Endometrium (tissue), 2 donors: ENCODE data around the gene TENM3.
"Not testable (repeated sequence)": the region's sequence is repeated elsewhere in the genome, so short reads cannot be mapped to it uniquely, and the experiment has no call there.

Experiments
- FAIRE-seq: peaks from 2 replicates; lab custom pipeline; 2012; peaks lifted over from hg19 to GRCh38; lab: Jason Lieb, UNC
- donor health status: control.
- donor health status: control.

Gene TENM3

GRCh38 chr4:182338063-182338462 is 94.9 kb downstream of the TENM3 start:
- no peak for FAIRE-seq

DNA sequence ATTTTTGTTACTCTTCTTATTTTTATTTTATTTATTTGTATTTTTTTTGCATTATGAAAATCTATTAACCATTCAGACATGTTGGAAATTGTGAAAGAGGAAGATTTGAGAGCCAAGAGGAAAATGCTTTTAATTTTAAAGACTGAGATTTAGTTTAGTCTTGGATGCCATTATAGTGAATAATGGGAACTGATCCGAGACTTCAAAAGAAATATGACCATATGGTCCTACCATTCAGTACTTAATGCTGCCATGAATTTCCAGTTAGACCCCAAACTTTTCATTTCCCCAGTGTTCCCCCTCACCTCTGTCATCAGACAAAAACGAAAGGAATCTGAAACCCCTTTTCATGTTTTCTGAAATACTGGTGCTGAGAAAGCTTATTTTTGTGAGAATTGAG is 95.5 kb downstream of the TENM3 start:
- FAIRE-seq: no peak

- peak; percentile 18 for FAIRE-seq
These were observed 96.0 kb downstream of the TENM3 start for GRCh38 chr4:182339221-182339641.

GRCh38 chr4:182343453-182343852 is 100.3 kb downstream of the TENM3 start:
- FAIRE-seq: no peak

GRCh38 chr4:182344968-182345367 is 101.8 kb downstream of the TENM3 start:
- no peak for FAIRE-seq

DNA sequence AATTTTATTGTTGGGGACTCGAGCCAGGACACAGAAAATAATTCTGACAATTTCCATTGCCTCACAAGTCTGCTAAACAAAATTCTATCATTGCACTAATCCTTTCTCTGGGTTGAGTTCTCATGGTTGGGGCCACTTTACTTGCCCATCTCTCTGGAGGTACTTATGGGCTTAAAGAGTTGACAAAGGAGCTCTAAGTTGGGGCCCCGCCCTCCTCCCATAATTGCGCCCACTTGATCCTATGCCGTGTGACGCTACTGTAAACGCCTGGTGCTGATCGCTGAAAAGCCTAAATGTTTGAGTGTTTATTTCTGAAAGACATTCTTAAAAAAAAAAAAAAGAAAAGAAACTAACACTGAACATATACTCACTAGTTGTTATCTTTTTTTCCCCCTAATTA is 103.0 kb downstream of the TENM3 start:
- FAIRE-seq: no peak

GRCh38 chr4:182346675-182347375 is 103.6 kb downstream of the TENM3 start:
- FAIRE-seq: no peak

DNA sequence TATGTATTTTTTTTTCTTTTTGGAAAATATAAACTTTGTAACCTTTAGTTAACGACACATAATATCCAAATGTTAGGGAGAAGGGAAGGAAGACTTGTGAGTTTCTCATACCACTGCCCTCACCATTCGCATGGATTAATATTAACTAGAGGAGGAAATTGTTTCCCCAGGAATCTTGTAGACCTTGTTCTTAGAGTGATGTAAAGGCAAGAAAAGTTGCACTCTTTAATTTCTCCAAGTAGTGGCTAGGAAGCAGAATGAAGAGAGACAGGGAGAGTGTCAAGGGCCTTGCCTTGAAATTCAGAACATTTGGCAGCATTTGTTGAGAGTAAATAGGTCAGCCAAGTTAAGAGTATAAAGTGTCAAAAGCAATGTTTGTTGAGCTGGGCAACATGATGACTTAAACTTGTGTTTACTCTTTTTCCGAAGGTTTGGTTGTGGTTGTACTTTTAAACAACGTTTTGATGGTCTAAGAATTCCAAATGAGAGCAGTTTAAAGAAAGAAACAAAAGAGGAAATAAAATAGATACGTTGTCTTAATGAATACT is 105.7 kb downstream of the TENM3 start:
- no peak for FAIRE-seq

- FAIRE-seq: peak; percentile 94
These were observed 106.8 kb downstream of the TENM3 start for GRCh38 chr4:182350041-182350440.

- no peak for FAIRE-seq
These were observed 108.3 kb downstream of the TENM3 start for GRCh38 chr4:182351485-182351884.

DNA sequence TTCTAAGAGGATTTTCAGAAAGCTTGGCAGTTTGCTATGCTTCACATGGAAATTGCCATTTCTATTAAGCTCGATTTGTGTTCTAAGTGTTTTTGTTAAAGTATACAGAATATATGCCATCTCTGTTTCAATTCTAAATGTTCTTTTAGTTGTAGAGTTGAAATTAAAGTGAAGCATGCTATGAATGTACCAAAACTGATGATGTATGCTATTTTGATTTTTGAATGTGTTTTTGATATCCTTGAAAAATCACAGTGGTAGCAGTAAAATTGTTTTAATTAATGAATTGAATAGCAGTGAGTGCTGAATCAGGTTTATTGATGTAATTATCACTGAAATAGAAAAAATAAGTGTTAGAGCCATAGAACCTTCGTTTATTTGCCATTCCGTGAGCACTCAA is 110.9 kb downstream of the TENM3 start:
- no peak for FAIRE-seq

- no peak for FAIRE-seq
These were observed 111.7 kb downstream of the TENM3 start for GRCh38 chr4:182354867-182355266.

DNA sequence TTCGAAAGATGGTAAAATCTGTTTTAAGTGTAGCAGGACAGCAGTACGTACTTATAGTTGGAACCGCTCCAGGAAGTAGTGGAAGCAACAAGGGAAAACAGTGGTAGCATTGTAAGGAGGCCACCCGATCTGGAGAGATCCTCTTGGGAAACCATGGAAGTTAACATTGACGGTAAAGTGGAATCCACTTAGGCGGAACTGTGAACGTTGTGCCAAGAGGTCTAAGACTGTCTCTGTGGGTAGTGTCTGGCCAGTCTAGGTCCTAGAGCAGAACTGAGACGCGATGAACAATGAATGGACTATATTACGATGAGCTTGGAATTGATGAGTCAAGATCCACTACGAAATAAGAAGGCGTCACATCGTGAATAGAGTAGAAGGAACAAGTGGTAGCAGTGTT is 124.0 kb downstream of the TENM3 start:
- no peak for FAIRE-seq

GRCh38 chr4:182369211-182369610 is 126.0 kb downstream of the TENM3 start:
- FAIRE-seq: no peak

- no peak for FAIRE-seq
These were observed 127.3 kb downstream of the TENM3 start for GRCh38 chr4:182370491-182370890.

GRCh38 chr4:182380771-182381181 is 137.6 kb downstream of the TENM3 start:
- FAIRE-seq: no peak

DNA sequence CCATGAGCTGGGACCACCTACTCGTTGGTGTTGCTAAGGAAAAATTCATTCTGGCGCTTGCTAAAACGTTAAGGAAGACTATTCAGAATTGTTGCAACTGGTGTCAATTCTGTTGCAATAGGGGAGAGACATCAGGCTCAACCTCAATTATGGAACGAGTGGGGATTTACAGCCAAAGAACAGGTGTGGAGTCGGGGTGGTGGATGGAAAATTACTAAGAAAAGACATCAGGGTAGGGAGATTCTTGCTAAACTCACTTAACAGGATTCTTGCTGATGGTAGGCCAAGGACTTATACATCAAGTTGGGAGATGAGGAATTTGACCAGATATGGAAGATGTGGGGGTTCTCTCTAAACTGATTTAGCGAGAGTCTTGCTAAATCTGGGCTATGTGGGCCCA is 139.7 kb downstream of the TENM3 start:
- FAIRE-seq: no peak

DNA sequence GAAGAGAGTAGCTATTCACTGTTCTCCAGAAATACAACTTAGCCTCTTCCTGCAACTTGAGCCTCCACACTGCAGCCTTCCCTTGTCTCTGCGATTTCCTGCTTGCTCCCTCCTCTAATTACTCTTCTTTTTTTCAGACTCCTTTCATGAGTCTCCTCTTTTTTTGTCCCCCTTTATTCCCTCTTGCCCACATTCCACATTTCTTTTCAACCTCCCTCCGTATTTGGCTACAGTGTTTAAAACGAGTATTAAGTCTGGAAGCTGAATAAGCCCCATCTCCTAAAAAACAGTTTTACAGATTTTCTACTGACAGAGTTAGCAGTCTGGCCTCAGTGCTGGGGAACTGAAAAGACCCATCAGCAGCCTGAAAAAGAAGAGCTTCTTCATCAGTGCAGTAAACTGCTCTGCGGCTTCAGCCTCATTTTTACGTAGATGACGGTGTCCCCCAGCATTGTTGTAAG is 141.5 kb downstream of the TENM3 start:
- FAIRE-seq: no peak

DNA sequence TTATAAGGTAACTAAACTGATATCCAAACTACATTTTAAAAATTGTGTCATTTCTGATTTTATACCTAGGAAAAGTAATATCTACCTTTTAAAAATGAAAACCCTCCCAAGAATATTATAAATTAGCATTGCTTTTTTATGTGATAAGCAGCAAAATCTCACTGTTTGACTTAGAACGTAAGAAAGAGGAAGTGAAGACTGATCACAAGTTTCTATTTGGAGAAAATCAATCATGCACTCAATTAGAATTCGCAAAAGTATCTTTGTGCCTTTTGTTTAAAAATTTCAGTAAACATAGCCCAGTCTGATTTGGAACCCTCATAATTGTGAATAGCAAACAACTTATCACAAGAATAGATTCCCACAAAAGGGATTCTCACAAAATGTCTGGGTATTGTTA is 142.7 kb downstream of the TENM3 start:
- no peak for FAIRE-seq

GRCh38 chr4:182386576-182386975 is 143.4 kb downstream of the TENM3 start:
- FAIRE-seq: not testable (repeated sequence)

- FAIRE-seq: no peak
These were observed 148.0 kb downstream of the TENM3 start for GRCh38 chr4:182391111-182391684.

- no peak for FAIRE-seq
These were observed 151.0 kb downstream of the TENM3 start for GRCh38 chr4:182394181-182394580.

- FAIRE-seq: no peak
These were observed 156.9 kb downstream of the TENM3 start for GRCh38 chr4:182400081-182400480.

DNA sequence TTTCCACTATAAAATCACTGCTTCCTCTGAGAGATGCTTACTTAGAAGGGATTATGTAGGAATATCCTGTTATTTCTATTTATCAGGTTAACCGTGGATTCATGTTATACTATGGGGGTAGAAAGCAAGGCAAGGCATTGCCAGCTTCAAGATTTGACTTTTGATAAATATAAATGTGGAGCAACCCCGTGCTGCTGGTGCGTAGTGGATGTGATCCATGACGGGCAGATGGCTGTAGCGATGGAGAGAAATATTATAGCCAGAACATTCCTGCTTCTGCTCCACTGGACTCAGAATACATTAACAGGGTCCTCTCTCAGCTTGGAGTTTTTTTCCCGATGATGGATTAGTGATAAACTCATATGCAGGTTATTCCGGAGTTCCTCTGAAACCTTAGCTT is 157.6 kb downstream of the TENM3 start:
- no peak for FAIRE-seq
